GM12878 (cell line): ENCODE results near the gene PRKAR2B. TPM values are rescaled to one million over a fixed set of nuclear protein-coding genes. Genes with fewer than 3 reads are reported as not detected.

Source experiments
- ATAC-seq: fragments of 200-7000 bp; cut with Tn5 transposase; 3 replicates; pipeline ENCODE4 v1.9.1; 2020; ENCODE audit warnings: mild to moderate bottlenecking, moderate library complexity
- BruUV-seq: library from RNA; stranded (reverse); fragments of 400-500 nt; replicated peaks from 2 replicates; lab custom pipeline; 2021; lab: Mats Ljungman, UMichigan
- CTCF ChIA-PET: fragments of 300-600 bp; sonication (Branson Sonifier 250); formaldehyde crosslinking; extraction: SDS; loops from one replicate; lab custom pipeline; 2021; ENCODE audit warnings: inconsistent platforms; lab: Yijun Ruan, JAX
- POLR2A ChIA-PET: fragments of 350-600 bp; formaldehyde crosslinking; extraction: SDS; loops from one replicate; lab custom pipeline; 2021; ENCODE audit warnings: inconsistent platforms; lab: Charles Lee
- RAD21 ChIA-PET: fragments of 300-600 bp; sonication (Branson Sonifier 250); formaldehyde crosslinking; loops from one replicate; lab custom pipeline; 2023; ENCODE audit warnings: antibody characterized with exemption; ENCODE audit not compliant: unreplicated experiment; lab: Charles Lee
- SMC1A ChIA-PET: fragments of 300-600 bp; sonication (Branson Sonifier 250); formaldehyde crosslinking; loops from one replicate; lab custom pipeline; 2023; ENCODE audit not compliant: unreplicated experiment, uncharacterized antibody; lab: Charles Lee
- DNase-seq: peaks from one replicate; pipeline ENCODE4 v3.0.0-alpha.2; 2011; ENCODE audit warnings: low read depth, low spot score
- FAIRE-seq: peaks from 3 replicates; lab custom pipeline; 2011; peaks lifted over from hg19 to GRCh38; lab: Jason Lieb, UNC
- H2AFZ ChIP-seq: 2 replicates; pipeline ENCODE4 v1.6.0; 2011; ENCODE audit warnings: low read depth, low read length, control low read depth; ENCODE audit not compliant: control insufficient read depth
- H3K27ac ChIP-seq: 2 replicates; pipeline ENCODE4 v1.5.1; 2011; ENCODE audit warnings: control low read depth; ENCODE audit not compliant: control insufficient read depth, insufficient read depth
- H3K27me3 ChIP-seq, 2 experiments: replicated peaks in 1 of 2; 2 replicates each; pipeline versions ENCODE4 v1.6.0 to v1.6.1; 2011; ENCODE audit warnings: low read length in 1 of 2; ENCODE audit not compliant: control insufficient read depth in 2 of 2, insufficient read depth in 2 of 2
- H3K36me3 ChIP-seq, 2 experiments: 2 replicates each; pipeline ENCODE4 v1.5.1; 2011; ENCODE audit warnings: low read length in 1 of 2; ENCODE audit not compliant: control insufficient read depth in 2 of 2, insufficient read depth in 2 of 2
- H3K4me1 ChIP-seq: 2 replicates; pipeline ENCODE4 v1.6.1; 2011; ENCODE audit warnings: mild to moderate bottlenecking, low read length, moderate library complexity, mixed read lengths; ENCODE audit not compliant: control insufficient read depth, insufficient read depth
- H3K4me2 ChIP-seq: 2 replicates; pipeline ENCODE4 v1.6.0; 2011; ENCODE audit warnings: control low read depth; ENCODE audit not compliant: control insufficient read depth, insufficient read depth
- H3K4me3 ChIP-seq: fragments of 200-600 bp; sonication (generic); 2 replicates; pipeline ENCODE4 v1.5.1; 2016
- H3K79me2 ChIP-seq: 2 replicates; pipeline ENCODE4 v1.6.0; 2011; ENCODE audit warnings: low read length; ENCODE audit not compliant: control insufficient read depth, insufficient read depth
- H3K9ac ChIP-seq: 2 replicates; pipeline ENCODE4 v1.8.0; 2011; ENCODE audit warnings: low read length, control low read depth, mixed read lengths; ENCODE audit not compliant: control insufficient read depth, insufficient read depth
- H3K9me3 ChIP-seq: replicated peaks from 3 replicates; pipeline ENCODE4 v1.5.1; 2011; ENCODE audit warnings: mild to moderate bottlenecking, low read length; ENCODE audit not compliant: control insufficient read depth, insufficient read depth
- H4K20me1 ChIP-seq: 2 replicates; pipeline ENCODE4 v1.6.0; 2011; ENCODE audit not compliant: control insufficient read depth, insufficient read depth
- CBX3 ChIP-seq: fragments of 200-600 bp; sonication (generic); IDR thresholded peaks from 2 replicates; pipeline ENCODE4 v1.6.1; 2016; ENCODE audit warnings: low read depth, borderline replicate concordance
- EGR1 ChIP-seq, 2 experiments: IDR thresholded peaks; 1 replicate in 1 of 2; 2 replicates in 1 of 2; pipeline ENCODE4 v1.6.1; 2011 to 2012; ENCODE audit warnings: low read depth in 2 of 2, low read length in 2 of 2, borderline replicate concordance in 1 of 2, mild to moderate bottlenecking in 1 of 2, moderate library complexity in 1 of 2
- EP300 ChIP-seq, 2 experiments: fragments of 150-350 bp in 1 of 2; IDR thresholded peaks; 2 replicates each; pipeline ENCODE4 v1.6.1; 2011 to 2012; ENCODE audit warnings: low read depth in 2 of 2, low read length in 2 of 2, borderline replicate concordance in 1 of 2, improper control_type of control experiment in 1 of 2, inconsistent platforms in 1 of 2; ENCODE audit not compliant: control insufficient read depth in 1 of 2
- LARP7 ChIP-seq: fragments of 450-650 bp; IDR thresholded peaks from 2 replicates; pipeline ENCODE4 v1.6.1; 2017; ENCODE audit warnings: mild to moderate bottlenecking
- NR2C2 ChIP-seq: IDR thresholded peaks from 2 replicates; pipeline ENCODE4 v1.6.1; 2011; ENCODE audit warnings: borderline replicate concordance, low read depth; ENCODE audit not compliant: control insufficient read depth, insufficient read length
- SMAD5 ChIP-seq: IDR thresholded peaks from 2 replicates; pipeline ENCODE4 v1.6.1; 2016; ENCODE audit warnings: antibody characterized with exemption, low read depth
- SMC3 ChIP-seq: IDR thresholded peaks from 2 replicates; pipeline ENCODE4 v1.6.1; 2011; ENCODE audit warnings: low read length, improper control_type of control experiment, borderline replicate concordance
- TCF7 ChIP-seq: IDR thresholded peaks from 2 replicates; pipeline ENCODE4 v1.6.1; 2014; ENCODE audit warnings: antibody characterized with exemption, borderline replicate concordance
- ZNF207 ChIP-seq: fragments of 450-650 bp; IDR thresholded peaks from 2 replicates; pipeline ENCODE4 v1.6.1; 2014; ENCODE audit warnings: antibody characterized with exemption, mild to moderate bottlenecking, borderline replicate concordance
- ZZZ3 ChIP-seq: IDR thresholded peaks from 2 replicates; pipeline ENCODE4 v1.6.1; 2011; ENCODE audit warnings: low read depth; ENCODE audit not compliant: control insufficient read depth, insufficient read length
- WGBS: methylation state at CpG from one replicate; pipeline ENCODE4 v1.1.6; 2016; ENCODE audit warnings: low lambda C conversion rate; ENCODE audit not compliant: insufficient replicate concordance, insufficient coverage; ENCODE audit errors: missing lambda C conversion rate; 5-methylcytosine and 5-hydroxymethylcytosine counted together
- in situ Hi-C: fragments of 300-500 bp; cut with MboI; formaldehyde crosslinking; loops from 9 replicates; pipeline ENCODE4 v1.14.3; 2018; ENCODE audit warnings: mixed read lengths
- intact Hi-C: fragments of 100-400 bp; cut with micrococcal nuclease; formaldehyde crosslinking; loops from one replicate; pipeline ENCODE4 v1.14.2; 2022; ENCODE audit not compliant: unreplicated experiment
- polyA plus RNA-seq, 11 experiments: library from polyadenylated mRNA; depleted of rRNA in 4 of 11; unstranded in 6 of 11; stranded (reverse) in 5 of 11; fragments of >200 nt; fragmentation: Nextera tagmentation in 4 of 11; fragmentation: Illumina TruSeq in 1 of 11; extraction: Ambion mirVana in 4 of 11; extraction: Trizol in 1 of 11; gene quantifications; 1 replicate in 1 of 11; 2 replicates in 10 of 11; pipeline versions ENCODE4 v1.2.1 to v1.2.3, GENCODE V29; 2011 to 2016; ENCODE audit warnings: inconsistent platforms in 2 of 11, missing spikeins in 2 of 11, low read depth in 1 of 11
- total RNA-seq, 4 experiments: library from RNA; depleted of rRNA in 3 of 4; stranded (reverse); fragments of >200 nt in 3 of 4; fragmentation: Illumina TruSeq in 1 of 4; extraction: Trizol in 1 of 4; gene quantifications; 2 replicates each; pipeline versions ENCODE4 v1.2.1 to v1.2.3, GENCODE V29; 2013 to 2021
- TF ChIP-seq, protein P1 (sequence below): IDR thresholded peaks from 2 replicates; pipeline ENCODE4 v1.6.1; 2011; ENCODE audit warnings: borderline replicate concordance, low read depth, mild to moderate bottlenecking, moderate library complexity, low read length; ENCODE audit not compliant: insufficient read depth, poor library complexity, severe bottlenecking
- TF ChIP-seq, protein P2 (sequence below): fragments of 450-650 bp; IDR thresholded peaks from 2 replicates; pipeline ENCODE4 v1.6.1; 2018; ENCODE audit warnings: borderline replicate concordance, mild to moderate bottlenecking; ENCODE audit not compliant: partially characterized antibody
- TF ChIP-seq, protein P3 (sequence below): fragments of 450-650 bp; formaldehyde crosslinking; IDR thresholded peaks from 2 replicates; pipeline ENCODE4 v1.4.0; 2020; ENCODE audit warnings: mild to moderate bottlenecking, moderate library complexity

PRKAR2B gene
- total and polyA plus RNA-seq, 10 of the 15 experiments (the other 5 are each of a cell fraction or from before 2014, with no cell fraction given): 0.01 to 0.18 (median 0.04) TPM; not detected in 4

DNA sequence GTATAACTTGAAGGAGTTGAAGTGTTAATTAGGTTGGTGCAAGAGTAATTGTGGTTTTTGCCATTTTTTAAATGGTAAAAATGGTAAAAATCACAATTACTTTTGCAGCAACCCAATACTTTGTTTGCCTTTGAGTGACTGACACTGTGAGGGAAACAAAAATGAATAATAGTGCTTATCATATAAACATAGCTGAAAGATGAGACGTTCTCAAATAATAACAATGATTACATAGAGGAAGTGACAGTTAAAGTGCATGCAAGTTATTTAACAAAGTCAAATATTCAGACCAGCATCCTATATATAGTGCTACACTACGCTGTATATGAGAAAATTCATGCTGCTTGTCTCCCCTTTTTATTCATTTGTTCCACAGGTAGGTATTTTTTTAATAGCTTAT, 119.6 kb downstream of the PRKAR2B start:
- no peaks in the 10 kb centered on the region; the same call in none of the 2 replicates for H3K79me2 ChIP-seq
- ChIA-PET CTCF (interaction anchor here (0.7 to 1.4 kb wide), 2 partner anchors 26 to 112 kb away, joined by 3 read pairs; no protein-coding TSS in a partner anchor), POLR2A (no interaction called here), RAD21 (interaction anchor here (0.7 kb wide), 1 partner anchor 26 kb away, joined by 3 read pairs; no protein-coding TSS in a partner anchor), SMC1A (interaction anchor here (0.6 to 6.8 kb wide), 4 partner anchors 10 to 210 kb away, joined by 3 to 51 read pairs (median 5); no protein-coding TSS in a partner anchor)
- BruUV-seq: no TSS peak
- H4K20me1 ChIP-seq: no peaks in the 10 kb centered on the region
- FAIRE-seq (no peak), ATAC-seq (no peak), DNase-seq (no peak)
- intact Hi-C loops: no loop called here
- H2AFZ ChIP-seq: no peak overlapping the region
- no peak overlapping the region for H3K27ac ChIP-seq
- H3K9me3 ChIP-seq: no peaks in the 10 kb centered on the region
- WGBS: 50% methylated on average over 2 of the region's 2 CpGs
- TF ChIP-seq EGR1 (IDR thresholded peaks at IDR 0.05; ENCODE audit: borderline replicate concordance in 1 of 2, low read depth in 2 of 2, low read length in 2 of 2): no peak
- no peak for TF ChIP-seq ZZZ3
- no peak for TF ChIP-seq SMC3
- TF ChIP-seq, protein P1, sequence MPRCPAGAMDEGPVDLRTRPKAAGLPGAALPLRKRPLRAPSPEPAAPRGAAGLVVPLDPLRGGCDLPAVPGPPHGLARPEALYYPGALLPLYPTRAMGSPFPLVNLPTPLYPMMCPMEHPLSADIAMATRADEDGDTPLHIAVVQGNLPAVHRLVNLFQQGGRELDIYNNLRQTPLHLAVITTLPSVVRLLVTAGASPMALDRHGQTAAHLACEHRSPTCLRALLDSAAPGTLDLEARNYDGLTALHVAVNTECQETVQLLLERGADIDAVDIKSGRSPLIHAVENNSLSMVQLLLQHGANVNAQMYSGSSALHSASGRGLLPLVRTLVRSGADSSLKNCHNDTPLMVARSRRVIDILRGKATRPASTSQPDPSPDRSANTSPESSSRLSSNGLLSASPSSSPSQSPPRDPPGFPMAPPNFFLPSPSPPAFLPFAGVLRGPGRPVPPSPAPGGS: no peak
- no peak for TF ChIP-seq EP300 (IDR thresholded peaks at IDR 0.05; ENCODE audit: borderline replicate concordance in 1 of 2, control insufficient read depth in 1 of 2, low read depth in 2 of 2, low read length in 2 of 2)
- TF ChIP-seq, protein P2, sequence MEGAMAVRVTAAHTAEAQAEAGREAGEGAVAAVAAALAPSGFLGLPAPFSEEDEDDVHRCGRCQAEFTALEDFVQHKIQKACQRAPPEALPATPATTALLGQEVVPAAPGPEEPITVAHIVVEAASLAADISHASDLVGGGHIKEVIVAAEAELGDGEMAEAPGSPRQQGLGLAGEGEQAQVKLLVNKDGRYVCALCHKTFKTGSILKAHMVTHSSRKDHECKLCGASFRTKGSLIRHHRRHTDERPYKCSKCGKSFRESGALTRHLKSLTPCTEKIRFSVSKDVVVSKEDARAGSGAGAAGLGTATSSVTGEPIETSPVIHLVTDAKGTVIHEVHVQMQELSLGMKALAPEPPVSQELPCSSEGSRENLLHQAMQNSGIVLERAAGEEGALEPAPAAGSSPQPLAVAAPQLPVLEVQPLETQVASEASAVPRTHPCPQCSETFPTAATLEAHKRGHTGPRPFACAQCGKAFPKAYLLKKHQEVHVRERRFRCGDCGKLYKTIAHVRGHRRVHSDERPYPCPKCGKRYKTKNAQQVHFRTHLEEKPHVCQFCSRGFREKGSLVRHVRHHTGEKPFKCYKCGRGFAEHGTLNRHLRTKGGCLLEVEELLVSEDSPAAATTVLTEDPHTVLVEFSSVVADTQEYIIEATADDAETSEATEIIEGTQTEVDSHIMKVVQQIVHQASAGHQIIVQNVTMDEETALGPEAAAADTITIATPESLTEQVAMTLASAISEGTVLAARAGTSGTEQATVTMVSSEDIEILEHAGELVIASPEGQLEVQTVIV: no peak
- TF ChIP-seq NR2C2: no peak
- no peak for TF ChIP-seq SMAD5
- TF ChIP-seq, protein P3, sequence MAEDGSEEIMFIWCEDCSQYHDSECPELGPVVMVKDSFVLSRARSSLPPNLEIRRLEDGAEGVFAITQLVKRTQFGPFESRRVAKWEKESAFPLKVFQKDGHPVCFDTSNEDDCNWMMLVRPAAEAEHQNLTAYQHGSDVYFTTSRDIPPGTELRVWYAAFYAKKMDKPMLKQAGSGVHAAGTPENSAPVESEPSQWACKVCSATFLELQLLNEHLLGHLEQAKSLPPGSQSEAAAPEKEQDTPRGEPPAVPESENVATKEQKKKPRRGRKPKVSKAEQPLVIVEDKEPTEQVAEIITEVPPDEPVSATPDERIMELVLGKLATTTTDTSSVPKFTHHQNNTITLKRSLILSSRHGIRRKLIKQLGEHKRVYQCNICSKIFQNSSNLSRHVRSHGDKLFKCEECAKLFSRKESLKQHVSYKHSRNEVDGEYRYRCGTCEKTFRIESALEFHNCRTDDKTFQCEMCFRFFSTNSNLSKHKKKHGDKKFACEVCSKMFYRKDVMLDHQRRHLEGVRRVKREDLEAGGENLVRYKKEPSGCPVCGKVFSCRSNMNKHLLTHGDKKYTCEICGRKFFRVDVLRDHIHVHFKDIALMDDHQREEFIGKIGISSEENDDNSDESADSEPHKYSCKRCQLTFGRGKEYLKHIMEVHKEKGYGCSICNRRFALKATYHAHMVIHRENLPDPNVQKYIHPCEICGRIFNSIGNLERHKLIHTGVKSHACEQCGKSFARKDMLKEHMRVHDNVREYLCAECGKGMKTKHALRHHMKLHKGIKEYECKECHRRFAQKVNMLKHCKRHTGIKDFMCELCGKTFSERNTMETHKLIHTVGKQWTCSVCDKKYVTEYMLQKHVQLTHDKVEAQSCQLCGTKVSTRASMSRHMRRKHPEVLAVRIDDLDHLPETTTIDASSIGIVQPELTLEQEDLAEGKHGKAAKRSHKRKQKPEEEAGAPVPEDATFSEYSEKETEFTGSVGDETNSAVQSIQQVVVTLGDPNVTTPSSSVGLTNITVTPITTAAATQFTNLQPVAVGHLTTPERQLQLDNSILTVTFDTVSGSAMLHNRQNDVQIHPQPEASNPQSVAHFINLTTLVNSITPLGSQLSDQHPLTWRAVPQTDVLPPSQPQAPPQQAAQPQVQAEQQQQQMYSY: no peak
- no peak for TF ChIP-seq LARP7
- no peak for TF ChIP-seq ZNF207
- TF ChIP-seq TCF7: no peak
- TF ChIP-seq CBX3: no peak
- no peaks in the 10 kb centered on the region for H3K4me1 ChIP-seq
- in situ Hi-C loops: no loop called here
- no peak overlapping the region for H3K9ac ChIP-seq
- no peaks in the 10 kb centered on the region for H3K27me3 ChIP-seq
- H3K36me3 ChIP-seq: no peaks in the 10 kb centered on the region
- no peak overlapping the region for H3K4me3 ChIP-seq
- no peak overlapping the region for H3K4me2 ChIP-seq
